RKO (cell line): Measurements from ENCODE around the gene PRRX2.
"Not testable (repeated sequence)": the region's sequence is repeated elsewhere in the genome, so short reads cannot be mapped to it uniquely, and the experiment has no call there.

ENCODE experiments used
- DNase-seq: peaks from one replicate; pipeline ENCODE4 v3.0.0-alpha.2; 2016; ENCODE audit warnings: low spot score

PRRX2 gene

DNA sequence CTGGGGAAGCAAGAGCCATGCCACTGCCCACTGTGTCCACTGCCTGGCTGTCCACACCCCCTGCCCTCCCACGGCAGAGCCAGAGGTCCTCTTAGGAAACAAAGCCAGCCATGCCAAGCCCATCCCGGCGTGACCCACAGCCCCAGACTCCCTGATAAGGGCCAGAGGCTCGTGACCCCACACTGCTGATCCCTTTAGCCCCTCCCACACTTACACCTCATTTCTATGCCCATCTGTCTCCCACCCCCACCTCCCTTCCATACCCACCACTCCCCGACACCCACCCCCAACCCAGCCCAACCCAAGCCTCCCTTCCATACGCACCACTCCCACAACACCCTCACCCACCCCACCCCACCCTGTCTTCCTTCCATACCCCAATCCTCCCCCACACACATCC is 70.1 kb downstream of the PRRX2 start:
- no peak for DNase-seq

DNA sequence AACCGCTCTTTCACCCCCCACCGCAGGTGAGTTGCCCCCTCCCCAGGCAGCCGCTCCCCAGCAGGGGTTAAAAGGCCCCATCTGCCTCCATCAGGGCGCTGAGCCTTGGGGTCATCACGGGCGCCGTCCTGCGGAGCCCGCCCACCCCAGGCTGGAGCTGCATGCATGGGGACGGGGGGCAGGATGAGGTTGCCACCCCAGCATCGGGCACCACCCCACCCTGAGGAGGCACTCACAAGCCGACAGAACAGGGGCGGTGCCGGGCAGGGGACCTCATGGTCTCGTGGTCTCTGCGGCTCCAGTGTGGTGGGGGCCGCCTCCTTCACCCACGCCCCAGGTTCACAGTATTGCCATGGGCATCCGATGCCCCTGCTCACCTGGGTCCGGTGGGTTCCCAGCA is 70.9 kb downstream of the PRRX2 start:
- no peak for DNase-seq

DNA sequence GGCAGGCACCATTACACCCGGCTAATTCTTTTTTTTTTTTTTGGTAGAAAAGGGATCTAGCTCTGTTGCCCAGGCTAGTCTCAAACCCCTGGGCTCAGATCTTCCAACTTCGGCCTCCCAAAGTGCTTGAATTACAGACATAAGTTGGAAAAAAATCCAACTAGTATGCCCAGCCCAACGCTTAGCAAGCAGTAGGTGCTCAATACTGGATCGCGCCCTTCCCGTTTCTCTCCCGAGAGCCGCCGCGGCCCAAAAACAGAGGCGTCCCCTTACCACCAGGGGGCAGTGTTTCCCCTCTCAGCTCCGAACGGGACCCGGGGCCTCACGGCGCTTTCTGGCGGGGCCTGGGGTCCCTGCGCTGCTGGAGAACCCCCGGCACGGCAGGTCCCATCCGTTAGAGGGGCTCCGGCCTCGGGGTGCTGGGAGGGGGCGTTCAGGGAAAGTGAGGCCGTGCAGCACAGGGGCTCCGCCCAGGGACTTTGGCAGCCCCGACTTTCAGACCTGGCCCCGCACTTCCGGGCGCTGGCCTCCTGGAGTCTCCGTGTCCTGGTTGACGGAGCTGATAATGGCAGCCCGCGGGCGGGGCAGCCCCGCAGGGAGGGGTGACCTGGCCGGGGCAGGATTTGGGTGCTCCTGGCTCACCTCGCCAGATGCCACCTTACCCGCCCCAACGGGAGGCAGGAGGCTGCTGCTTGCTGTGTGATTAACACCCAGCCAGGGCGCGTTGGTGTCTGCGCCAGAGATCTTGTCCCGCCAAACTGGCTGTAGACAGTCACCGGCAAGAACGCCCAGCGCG is 72.2 kb downstream of the PRRX2 start:
- DNase-seq, result peak; percentile 84

DNA sequence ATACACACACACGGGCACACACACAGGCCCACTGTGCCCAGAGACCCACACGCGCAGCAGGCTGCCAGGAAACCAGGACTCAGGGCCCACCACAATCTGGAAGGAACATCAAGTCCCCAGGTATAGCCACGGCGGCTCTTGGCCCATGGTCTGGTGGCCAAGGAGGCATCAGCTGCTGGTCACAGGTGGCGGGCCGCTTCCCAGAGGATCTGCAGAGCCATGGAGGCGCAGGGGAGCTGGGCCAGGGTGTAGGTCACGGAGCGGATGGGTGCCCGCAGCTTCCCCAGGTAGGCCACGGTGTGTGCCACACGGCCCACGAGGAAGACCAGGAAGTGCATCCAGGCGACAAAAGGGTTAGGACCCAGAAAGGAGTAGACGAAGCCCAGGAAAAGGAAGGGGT is 74.0 kb downstream of the PRRX2 start:
- no peak for DNase-seq

DNA sequence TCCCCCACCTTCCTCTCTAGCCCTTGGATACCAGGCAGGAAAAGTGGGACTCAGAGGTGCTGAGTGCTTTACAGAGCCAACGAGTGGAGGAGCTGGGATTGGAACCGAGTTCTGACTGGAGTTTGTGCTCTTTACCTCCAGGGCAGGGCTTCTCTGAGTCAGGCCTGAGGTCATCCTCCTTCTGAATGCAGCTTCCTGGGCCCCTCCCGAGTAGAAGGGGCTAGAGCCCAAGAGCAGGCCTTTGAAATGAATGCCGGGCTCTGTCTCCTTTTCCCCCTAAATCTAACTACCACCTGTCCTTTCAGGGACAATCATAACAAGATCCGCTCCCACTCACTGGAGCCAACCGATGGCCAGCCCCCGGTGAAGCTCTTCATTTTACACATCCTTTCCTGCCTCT is 74.7 kb downstream of the PRRX2 start:
- no peak for DNase-seq

DNA sequence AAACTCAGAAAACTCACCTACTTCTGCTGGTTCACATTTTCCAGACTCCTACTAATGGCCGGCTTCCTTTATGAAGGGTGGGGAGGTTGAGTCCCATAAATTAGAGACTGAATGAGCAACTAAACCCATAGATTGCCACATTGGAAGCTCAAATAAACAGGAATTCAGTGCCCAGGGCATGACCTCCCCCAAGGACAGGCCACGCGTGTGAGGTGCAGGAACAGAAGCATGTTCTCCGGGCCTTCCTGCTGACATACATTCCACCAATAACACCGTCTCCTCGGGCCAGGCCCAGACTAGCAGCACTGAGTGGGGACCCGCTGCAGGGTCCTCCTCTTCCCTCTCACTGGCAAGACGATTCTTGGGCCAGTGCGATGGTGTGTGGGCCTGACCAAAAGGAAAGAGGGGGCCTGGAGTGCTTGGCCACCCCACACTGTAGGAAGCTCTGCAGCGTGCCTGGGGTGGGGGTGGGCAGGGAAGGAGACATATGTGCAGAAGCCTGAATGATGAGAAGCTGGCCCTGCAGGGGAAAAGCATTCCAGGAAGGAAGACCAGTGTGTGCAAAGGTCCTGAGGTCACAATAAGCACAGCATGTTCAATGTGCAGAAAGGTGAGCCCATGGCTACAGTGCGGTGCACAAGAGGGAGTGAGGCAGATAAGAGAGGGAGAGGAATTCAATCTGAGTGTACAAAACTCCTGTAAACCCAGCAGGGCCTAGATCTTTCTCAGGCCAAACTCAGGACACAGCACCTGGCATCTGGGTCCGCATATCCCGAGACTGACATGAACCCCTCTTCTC is 75.4 kb downstream of the PRRX2 start:
- no peak for DNase-seq

DNA sequence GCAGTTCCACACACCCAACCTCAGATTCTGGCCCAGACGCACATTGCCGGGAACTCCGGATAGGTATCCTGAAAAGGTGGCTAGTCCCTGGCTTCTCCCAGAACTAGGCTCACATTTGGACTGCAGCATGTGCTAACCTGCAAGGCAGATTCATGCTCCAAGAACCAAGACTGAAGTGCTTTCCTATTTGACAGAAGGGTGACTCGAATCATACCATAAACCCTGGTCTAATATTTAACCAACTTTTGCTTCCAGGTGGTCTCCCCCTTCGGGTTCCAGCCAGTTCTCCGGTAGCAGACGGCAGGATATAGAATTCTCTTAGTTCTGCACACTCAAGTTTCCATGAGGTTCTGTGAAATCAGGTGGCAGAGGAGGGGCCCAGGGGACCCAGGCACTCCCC is 79.8 kb downstream of the PRRX2 start:
- no peak for DNase-seq

DNA sequence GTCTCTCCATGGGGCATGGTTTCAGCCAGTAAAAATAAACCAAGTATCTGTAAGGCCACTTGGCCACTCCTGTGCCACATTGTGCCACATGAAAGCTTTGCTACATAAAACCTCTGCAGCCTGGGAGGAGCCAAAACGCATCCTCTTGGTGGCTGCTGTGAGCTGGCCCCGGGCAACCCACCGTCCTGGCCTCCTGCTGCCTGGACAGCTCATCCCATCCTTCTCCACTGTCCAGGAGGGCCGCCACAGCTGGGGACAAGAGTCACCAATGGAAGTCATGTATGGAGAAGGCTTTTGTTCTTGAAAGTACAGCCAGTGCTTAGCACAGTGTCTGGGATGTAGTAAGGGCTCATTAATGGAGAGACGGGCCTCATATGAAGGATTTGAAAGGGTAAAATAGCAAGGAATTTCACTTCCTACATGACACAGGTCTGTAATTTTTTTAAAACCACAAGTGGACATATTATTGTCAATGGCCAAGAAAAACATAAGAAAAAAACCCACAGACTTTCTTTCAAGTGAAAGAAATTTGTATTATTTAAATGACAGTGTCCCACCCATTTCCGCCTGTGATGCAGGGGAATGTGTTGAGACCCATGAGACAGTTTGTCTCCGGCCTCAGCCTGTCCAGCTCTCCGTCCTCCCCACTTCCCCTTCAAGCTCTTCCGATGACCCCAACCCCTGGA is 80.8 kb downstream of the PRRX2 start:
- no peak for DNase-seq

DNA sequence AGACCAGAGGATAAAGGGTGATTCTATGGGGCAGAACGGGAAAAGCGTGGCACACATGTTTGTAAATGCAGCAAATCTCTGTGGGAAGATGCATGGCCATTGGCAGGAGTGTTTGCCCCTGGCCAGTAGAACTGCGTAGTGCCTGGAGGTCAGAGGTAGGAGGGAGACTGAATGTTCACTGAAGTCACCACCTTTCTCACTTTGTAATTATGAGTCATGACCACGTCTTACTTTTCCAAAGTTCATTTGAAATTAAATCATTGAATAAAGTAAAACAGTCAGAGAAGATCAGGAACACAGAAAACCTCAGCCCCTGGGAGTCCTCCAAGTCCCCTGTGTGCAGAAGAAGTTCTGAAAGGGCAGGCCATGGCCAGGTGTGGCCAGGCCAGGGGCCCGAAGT is 82.8 kb downstream of the PRRX2 start:
- peak; percentile 44 for DNase-seq

DNA sequence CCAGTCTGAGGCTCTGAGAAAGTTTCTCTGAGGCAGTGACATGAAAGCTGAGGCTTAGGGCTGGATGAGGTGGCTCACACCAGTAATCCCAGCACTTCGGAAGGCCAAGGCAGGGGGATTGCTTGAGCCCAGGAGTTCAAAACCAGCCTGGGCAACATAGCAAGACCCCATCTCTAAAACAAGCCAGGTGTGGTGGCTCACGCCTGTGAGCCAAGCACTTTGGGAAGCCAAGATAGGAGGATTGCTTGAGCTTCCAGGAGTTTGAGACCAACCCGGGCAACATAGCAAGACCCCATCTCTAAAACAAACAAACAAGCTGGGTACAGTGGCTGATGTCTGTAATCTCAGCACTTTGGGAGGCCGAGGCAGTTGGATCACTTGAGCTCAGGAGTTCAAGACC is 83.6 kb downstream of the PRRX2 start:
- not testable (repeated sequence) for DNase-seq

DNA sequence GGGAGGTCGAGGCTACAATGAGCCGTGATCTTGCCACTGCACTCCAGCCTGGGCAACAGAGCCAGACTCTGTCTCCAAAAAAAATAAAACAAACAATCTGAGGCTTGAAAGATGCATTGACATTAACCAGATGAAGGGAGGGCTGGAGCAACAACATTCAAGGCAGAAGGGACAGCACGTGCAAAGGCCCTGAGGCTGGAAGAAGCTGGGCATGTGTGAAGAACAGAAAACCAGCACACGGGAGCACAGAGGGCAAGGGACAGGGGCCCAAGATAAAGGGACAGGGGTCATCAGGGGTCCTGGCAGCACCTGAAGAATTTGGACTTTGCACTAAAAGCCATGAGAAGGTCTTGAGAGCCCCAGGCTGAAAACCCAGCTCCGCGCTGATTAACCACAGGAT is 84.1 kb downstream of the PRRX2 start:
- DNase-seq, result no peak

DNA sequence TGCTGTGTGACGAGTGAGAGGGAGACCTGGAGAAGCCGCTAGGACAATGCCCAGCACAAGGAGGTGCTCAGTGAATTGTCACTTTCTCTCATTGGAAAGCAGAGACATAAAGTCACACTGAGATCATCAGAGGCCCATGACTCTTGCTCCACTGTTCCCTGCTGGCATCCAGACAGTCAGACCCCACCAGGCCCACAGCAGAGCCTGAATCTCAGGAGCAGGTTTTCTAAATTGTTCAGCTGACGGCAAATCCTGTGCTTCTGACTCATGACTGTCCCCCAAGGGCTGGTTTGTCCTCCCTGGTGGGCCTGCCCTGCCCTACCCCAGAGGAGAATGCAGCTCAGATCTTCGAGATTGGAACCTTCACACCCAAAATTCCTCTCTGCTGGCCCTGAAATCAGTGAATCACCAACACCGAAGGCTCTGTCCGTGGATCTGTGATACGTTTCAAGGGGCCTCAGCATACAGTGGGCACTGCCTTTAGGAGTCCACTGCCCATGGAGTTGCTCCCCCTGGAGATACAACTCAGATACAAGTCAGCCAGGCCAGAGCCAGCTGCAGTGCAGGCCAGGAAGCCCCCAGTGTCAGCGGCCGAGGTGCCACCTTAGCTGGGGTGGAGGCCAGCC is 84.7 kb downstream of the PRRX2 start:
- DNase-seq, result no peak

DNA sequence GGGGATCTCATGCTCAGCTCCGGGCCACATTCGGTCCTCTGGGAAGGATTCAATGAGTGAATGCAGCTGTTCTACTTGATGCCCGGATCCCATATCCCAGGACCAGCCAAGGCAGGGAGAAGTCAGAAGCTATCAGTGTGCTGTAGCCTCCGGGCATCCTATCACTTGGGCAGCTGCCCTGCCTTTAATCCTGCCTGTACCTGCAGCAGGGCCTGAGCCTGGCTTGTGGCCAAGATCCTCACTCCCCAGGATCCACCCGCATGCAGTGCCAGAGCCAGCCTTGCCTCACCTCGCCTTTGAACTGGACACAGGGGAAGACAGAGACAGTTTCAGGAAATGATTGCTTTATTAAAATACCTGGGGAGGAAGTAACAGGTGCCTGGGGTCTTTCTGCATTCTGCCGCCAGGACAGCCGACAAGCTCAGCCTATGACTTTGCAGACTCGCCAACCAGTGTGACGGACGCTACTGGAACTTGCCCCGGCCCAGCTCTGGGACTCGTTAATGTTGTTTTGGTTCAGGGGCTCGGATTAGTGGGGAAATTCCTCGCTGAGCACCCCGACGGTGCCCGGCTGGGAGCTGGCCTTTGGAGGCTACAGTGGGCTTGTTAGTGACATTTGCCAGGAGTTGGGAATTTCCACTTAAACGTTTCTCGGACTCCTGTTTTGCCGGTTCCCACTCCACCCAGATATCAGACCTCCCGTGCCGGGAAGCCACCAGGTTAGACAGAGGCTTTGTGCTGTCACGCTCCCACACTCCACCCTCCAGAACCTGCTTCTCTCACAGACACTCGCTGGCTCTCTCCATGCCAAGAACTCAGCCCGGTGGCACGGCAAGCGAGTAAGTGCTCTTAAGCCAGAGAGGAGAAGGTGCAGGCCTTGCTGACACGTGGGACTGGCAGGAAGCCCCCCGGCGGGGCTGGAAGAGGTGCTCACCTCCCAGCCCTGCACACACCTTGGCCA is 86.7 kb downstream of the PRRX2 start:
- no peak for DNase-seq

DNA sequence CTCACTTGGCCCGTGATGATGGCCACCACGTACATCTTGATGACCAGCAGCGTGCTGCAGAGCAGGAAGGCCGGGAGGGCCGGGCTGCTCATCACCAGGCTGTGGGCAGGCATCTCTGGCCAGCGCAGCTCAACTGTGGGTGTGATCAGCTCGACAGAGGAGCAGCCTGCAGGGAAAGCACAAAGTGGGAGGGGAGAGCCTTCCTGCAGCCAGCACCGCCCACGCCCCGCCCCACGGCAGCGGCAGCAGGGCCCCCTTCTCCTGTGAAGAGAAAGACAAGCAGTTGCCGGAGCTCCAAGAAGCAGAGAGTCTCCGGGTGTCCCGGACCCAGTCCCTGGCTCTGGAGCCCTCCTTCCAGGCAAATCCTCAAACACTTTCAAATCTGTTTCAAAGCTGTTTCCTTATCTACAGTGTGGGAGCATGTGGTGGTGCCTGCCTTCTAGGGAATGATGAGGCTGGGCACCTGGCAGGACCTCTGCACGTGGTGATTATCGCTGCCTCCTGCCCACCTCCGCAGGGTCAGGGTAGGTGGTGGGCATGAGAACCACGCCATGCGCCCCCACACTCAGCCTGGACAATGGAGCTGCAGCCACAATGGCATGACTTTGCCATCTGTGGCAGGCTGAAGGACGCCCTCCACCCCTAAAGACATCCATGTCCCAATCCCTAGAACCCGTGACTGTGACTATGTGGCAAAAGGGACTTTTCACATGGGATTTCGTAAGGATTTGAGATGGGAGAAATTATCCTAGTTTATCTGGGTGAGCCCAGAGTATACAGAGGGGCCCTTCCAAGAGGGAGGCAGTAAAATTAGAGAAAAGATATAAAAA is 87.7 kb downstream of the PRRX2 start, which contains the start of gene PTGES:
Gene PTGES (minus strand): TSS at position 143 of the 830 bp plus-strand sequence. CDS start 30 bp downstream, at position 113.
- DNase-seq, result no peak

DNA sequence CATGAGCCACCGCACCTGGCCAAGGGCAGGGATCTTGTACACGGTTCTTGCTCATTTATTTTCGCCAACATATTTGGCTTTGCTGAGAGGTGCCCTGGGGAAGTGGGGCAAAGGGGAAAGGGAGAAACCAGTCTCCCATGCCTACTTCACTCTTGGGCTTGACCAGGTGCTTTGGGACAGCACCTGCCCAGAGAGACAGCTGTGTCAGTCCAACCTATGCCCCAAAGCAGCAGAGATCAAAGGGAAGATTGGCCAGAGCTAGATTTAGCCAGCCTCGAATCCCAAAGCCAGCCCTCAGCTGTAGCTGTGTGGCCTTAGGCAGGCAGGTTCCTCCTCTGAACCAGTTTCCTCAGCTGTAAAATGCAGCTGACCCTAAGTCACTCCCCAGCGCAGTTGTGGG is 89.7 kb downstream of the PRRX2 start:
- no peak for DNase-seq

DNA sequence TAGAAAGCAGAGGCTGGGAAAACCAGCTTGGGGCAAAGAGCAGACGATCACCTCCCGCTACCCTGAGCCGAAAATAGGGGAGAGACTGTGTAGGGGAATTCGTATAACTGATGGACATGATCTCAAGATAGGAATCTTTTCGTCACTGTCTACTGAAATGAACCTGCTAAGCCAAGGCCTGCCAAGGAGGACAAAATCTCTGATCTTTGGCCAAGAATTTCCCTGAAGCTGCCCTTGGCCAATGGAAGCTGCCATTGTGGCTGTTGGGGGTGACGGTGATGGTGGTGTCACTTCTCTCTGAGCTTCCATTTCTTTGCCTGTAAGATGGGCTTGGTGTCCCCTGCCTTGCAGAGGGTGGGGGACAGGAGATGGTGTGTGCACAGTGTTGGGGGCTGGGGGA is 90.7 kb downstream of the PRRX2 start:
- DNase-seq, result no peak

DNA sequence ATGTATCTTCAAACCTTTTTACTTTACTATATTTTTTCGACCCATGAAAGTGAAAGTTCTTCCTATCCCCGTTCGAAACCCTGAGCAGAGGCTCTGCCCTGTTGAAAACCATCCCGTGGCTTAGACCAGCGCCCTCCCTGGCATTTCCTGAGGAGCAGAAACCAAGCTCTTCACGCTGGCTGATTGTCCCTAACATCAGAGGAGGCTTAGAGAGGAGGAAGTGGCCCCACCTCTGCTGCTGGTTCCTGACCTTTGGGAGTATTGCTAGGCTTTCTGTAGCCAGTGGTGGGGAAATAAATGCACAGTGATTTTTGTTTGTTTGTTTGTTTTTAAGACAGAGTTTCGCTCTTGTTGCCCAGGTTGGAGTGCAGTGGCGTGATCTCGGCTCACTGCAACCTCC is 91.6 kb downstream of the PRRX2 start:
- DNase-seq, result no peak

DNA sequence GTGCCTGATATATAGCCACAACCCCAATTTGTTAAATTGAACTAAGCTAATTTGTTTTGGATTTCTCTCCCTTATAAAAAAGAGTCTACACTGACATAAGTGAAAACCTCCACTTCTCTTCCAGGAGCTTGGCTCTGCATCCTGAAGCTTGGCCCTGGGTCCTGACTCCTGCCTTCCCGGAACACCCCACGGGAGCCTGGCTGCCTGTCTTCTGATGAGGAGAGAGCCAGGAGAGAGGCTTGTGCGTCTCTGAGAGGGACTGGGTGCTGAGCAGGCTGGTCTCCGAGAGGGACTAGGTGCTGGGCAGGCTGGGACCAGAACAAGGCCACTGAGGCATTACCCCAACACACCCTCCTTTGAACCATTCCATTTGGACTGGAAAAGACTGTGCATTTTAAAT is 93.9 kb downstream of the PRRX2 start:
- no peak for DNase-seq

DNA sequence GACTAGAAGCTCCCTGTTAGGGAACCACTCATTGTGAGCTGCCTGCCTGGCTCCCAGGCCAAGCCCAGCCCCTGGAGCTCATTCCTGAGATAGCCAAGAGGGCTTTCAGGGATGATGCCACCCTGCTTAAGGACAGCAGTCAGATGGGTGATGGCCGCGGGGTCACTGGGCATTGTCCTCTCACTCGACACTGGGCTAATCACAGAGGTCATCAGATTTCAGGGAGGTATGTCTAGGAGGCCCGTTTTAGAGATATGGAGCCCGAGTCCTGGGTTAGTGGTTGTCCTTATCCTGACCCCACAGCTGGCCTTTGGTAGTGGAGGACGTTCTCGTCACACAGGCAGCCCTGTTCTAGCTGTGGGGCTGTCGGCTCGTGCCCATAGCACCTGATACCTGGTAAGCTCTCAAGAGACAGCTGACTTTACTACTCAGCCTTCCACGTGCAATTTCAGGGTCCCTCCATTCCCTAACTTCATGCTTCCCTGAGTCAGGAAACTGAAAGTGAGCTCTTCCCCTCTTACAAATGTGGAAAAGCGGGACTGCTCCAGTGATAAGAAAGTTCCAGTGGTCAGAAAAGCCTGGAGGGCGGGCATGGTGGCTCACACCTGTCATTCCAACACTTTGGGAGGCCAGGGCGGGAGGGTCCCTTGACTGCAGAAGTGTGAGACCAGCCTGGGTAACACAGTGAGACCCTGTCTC is 94.5 kb downstream of the PRRX2 start:
- DNase-seq, result no peak

DNA sequence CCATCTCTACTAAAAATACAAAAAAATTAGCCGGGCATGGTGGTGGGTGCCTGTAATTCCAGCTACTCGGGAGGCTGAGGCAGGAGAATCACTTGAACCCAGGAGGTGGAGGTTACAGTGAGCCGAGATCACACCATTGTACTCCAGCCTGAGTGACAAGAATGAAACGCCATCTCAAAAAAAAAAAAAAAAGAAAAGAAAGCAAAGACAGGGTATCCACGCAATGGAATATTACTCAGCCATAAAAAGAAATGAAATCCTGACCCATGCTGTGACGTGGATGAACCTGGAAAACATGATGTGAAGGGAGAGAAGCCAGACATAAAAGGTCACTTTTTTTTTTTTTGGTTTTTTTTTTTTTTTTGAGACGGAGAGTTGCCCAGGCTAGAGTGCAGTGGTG is 95.3 kb downstream of the PRRX2 start:
- not testable (repeated sequence) for DNase-seq
